Measurements from ENCODE around the gene PCGF5.

The PCGF5 gene

GRCh38 chr10:91197127-91197526, 23.3 kb upstream of the PCGF5 start:
- Mint-ChIP-seq H3K36me3 (ENCODE audit: insufficient read depth) (peaks cover 6% of the 10 kb centered on the region), H3K27me3 (no peaks in the 10 kb centered on the region), H3K27ac (peak overlapping the region in 1 of 2 donors; percentile 85), H3K9me3 (no peaks in the 10 kb centered on the region), H3K4me1 (ENCODE audit: low read depth in 2 of 2) (peaks cover 57 to 75% of the 10 kb centered on the region in 2 donors), H3K4me3 (no peak overlapping the region)
- ATAC-seq (replicated peaks) = no peak
- no peak for DNase-seq

- Mint-ChIP-seq H3K4me3 (peak overlapping the region; percentile 3 to 35), H3K27ac (peak overlapping the region; percentile 85), H3K9me3 (no peaks in the 10 kb centered on the region), H3K27me3 (no peaks in the 10 kb centered on the region), H3K36me3 (ENCODE audit: insufficient read depth) (peaks cover 6% of the 10 kb centered on the region), H3K4me1 (ENCODE audit: low read depth in 2 of 2) (peaks cover 58 to 71% of the 10 kb centered on the region in 2 donors)
- DNase-seq (no peak), ATAC-seq (replicated peaks) (peak; percentile 59)
These were observed 21.7 kb upstream of the PCGF5 start for GRCh38 chr10:91198781-91199180.

DNA sequence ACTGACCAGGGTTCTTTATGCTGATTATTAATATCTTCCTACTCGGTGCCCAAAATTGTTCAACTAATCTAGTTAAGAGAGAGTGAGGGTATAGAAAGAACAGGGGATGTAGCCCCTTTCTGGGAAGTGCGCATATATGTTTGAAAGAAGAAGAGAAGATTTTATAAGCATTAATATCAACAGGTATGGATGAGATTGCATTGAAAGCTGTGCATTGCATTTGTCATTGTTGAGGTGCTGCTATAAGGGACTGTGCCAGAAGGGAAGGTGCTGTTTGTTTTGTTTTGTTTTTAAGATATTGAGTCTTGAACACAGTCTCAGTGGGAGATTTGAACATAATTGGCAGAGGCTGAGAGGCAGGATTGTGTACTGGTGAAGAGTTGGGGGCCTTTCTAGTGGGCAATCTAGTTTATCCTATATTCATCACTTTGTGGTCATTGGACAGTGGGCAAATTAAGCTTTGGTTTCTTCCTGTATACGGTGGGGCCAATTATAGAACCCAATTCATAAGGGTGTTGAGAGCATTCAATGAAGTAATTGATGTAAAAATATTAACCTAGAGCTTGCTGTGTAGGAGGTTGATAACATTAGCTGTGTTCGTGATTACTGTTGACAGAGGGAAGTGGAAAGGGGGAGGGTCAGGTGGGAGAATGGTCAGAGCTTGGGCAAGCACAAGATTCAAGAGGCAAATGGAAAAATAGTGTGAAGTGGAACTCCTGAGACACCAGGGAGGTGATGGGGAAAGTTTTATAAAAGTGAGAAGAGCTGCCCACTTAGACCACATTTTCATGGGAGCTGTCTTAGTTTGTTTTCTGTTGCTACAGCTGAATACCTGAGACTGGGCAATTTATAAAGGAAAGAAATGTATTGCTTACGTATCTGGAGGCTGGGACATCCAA, 19.9 kb upstream of the PCGF5 start:
- H3K4me1 Mint-ChIP-seq (ENCODE audit: low read depth in 2 of 2) = peaks cover 53 to 69% of the 10 kb centered on the region in 2 donors
- DNase-seq (no peak), ATAC-seq (replicated peaks) (no peak)
- H3K4me3 Mint-ChIP-seq = peak overlapping the region; percentile 35 to 43
- no peaks in the 10 kb centered on the region for H3K27me3 Mint-ChIP-seq
- peaks cover 6% of the 10 kb centered on the region for H3K36me3 Mint-ChIP-seq (ENCODE audit: insufficient read depth)
- no peaks in the 10 kb centered on the region for H3K9me3 Mint-ChIP-seq
- peak overlapping the region; percentile 73 to 85 for H3K27ac Mint-ChIP-seq

DNA sequence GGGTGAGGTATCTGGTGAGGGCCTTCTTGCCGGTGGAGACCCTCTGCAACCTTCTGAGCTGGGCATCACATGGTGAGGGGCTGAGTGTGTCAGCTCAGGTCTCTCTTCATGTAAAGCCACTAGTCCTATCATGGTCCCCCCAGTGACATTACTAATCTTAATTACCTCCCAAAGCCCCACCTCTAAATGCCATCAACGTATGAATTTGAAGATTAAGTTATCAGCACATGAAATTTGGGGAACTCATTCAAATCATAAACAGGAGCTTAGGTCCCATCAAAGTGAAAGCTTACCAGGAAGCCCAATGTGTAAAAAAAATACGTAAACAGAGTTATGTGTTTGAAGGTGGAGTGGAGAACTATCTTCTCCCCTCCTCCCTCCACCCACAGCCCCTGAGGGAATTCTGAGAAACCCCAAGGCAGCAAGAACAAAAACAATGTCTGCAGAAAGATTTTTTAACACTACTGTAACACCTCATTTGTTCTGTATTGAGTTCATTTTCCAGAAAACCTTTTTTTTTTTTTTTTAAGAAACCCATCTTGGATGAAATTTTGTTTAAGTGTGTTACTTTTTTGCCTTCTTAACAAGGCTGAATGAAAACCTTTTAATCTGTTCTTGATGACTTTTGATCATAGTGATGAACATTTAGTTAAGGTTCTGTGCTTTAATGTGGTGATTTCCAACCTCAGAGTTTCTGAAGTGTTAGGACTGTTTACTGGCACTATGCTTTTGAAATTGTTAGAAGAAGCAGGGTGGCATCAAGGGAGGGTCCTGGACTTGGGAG, 19.1 kb upstream of the PCGF5 start:
- Mint-ChIP-seq H3K4me3 (peak overlapping the region; percentile 35 to 43), H3K27me3 (no peaks in the 10 kb centered on the region), H3K27ac (peak overlapping the region; percentile 73 to 85), H3K9me3 (no peaks in the 10 kb centered on the region), H3K36me3 (ENCODE audit: insufficient read depth) (peaks cover 12% of the 10 kb centered on the region), H3K4me1 (ENCODE audit: low read depth in 2 of 2) (peaks cover 58 to 72% of the 10 kb centered on the region in 2 donors)
- DNase-seq (no peak), ATAC-seq (replicated peaks) (peak; percentile 65)

- Mint-ChIP-seq H3K36me3 (ENCODE audit: insufficient read depth) (peaks cover 8% of the 10 kb centered on the region), H3K27me3 (no peaks in the 10 kb centered on the region), H3K27ac (peak overlapping the region in 1 of 2 donors; percentile 66), H3K4me3 (peak overlapping the region in 1 of 2 donors; percentile 32), H3K4me1 (ENCODE audit: low read depth in 2 of 2) (peaks cover 48 to 53% of the 10 kb centered on the region in 2 donors), H3K9me3 (no peaks in the 10 kb centered on the region)
- ATAC-seq (replicated peaks) (peak; percentile 54), DNase-seq (no peak)
These were observed 14.0 kb upstream of the PCGF5 start for GRCh38 chr10:91206427-91206826.

GRCh38 chr10:91206837-91207474, 13.5 kb upstream of the PCGF5 start:
- H3K4me1 Mint-ChIP-seq (ENCODE audit: low read depth in 2 of 2) = peaks cover 48 to 56% of the 10 kb centered on the region in 2 donors
- H3K27me3 Mint-ChIP-seq = no peaks in the 10 kb centered on the region
- H3K4me3 Mint-ChIP-seq = peak overlapping the region in 1 of 2 donors; percentile 32
- H3K36me3 Mint-ChIP-seq (ENCODE audit: insufficient read depth) = peaks cover 8% of the 10 kb centered on the region
- ATAC-seq (replicated peaks) (peak; percentile 9), DNase-seq (no peak)
- H3K27ac Mint-ChIP-seq = peak overlapping the region in 1 of 2 donors; percentile 66
- H3K9me3 Mint-ChIP-seq = no peaks in the 10 kb centered on the region

GRCh38 chr10:91208642-91209041, 11.8 kb upstream of the PCGF5 start:
- peak overlapping the region; percentile 54 to 82 for H3K27ac Mint-ChIP-seq
- no peak overlapping the region for H3K4me3 Mint-ChIP-seq
- H3K4me1 Mint-ChIP-seq (ENCODE audit: low read depth in 2 of 2) = peaks cover 41 to 50% of the 10 kb centered on the region in 2 donors
- H3K36me3 Mint-ChIP-seq (ENCODE audit: insufficient read depth) = peaks cover 8% of the 10 kb centered on the region
- H3K27me3 Mint-ChIP-seq = no peaks in the 10 kb centered on the region
- no peak for ATAC-seq (replicated peaks)
- no peaks in the 10 kb centered on the region for H3K9me3 Mint-ChIP-seq
- DNase-seq = no peak

DNA sequence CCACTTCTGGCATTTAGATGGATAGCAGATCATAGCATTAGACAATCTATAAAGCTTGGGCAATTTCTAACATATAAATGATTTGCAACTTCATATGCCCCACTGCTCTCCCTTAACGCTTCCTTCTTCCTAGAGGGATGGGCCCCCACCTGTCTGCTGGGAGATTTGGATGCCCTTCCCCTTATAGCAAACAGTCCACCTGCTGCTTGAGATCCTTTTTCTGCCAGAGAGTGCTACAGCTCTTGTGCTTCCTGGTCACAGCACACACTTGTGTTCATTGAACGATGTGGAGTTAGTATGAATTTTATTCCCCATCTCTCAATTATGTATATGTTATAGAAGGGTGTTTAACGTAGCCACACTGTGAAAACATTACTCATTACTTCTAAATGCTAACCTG, 10.4 kb upstream of the PCGF5 start:
- no peaks in the 10 kb centered on the region for H3K27me3 Mint-ChIP-seq
- no peak for DNase-seq
- H3K27ac Mint-ChIP-seq = peak overlapping the region in 1 of 2 donors; percentile 71
- H3K4me1 Mint-ChIP-seq (ENCODE audit: low read depth in 2 of 2) = peaks cover 43 to 53% of the 10 kb centered on the region in 2 donors
- H3K9me3 Mint-ChIP-seq = no peaks in the 10 kb centered on the region
- no peak for ATAC-seq (replicated peaks)
- no peak overlapping the region for H3K4me3 Mint-ChIP-seq
- H3K36me3 Mint-ChIP-seq (ENCODE audit: insufficient read depth) = peaks cover 8% of the 10 kb centered on the region

DNA sequence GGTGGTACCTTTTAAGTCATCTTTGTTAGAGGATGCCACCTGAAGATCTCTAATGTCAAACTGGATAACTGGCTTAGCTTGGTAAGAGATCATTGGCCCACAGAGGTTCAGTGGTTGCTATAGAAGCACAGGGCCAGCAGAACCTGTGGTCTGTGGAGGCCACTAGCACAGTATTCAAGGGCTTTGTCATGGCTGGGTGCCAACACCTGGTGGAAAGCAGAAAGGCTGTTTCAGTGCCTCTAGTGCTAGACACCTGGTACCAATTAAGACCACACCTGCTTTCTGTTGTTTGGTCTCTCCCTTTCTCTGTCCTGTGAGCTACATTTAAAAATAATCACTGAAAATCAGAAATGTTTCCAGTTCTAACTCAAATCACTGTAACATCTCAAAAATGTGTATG, 10.0 kb upstream of the PCGF5 start:
- peaks cover 40 to 49% of the 10 kb centered on the region in 2 donors for H3K4me1 Mint-ChIP-seq (ENCODE audit: low read depth in 2 of 2)
- H3K9me3 Mint-ChIP-seq = no peaks in the 10 kb centered on the region
- peak in 1 of 3 experiments; percentile 35 for DNase-seq
- peaks cover 8% of the 10 kb centered on the region for H3K36me3 Mint-ChIP-seq (ENCODE audit: insufficient read depth)
- H3K4me3 Mint-ChIP-seq = no peak overlapping the region
- H3K27ac Mint-ChIP-seq = peak overlapping the region in 1 of 2 donors; percentile 71
- ATAC-seq (replicated peaks) = peak; percentile 78
- no peaks in the 10 kb centered on the region for H3K27me3 Mint-ChIP-seq

- Mint-ChIP-seq H3K4me1 (ENCODE audit: low read depth in 2 of 2) (peaks cover 39 to 50% of the 10 kb centered on the region in 2 donors), H3K36me3 (ENCODE audit: insufficient read depth) (no peaks in the 10 kb centered on the region), H3K27ac (no peak overlapping the region), H3K27me3 (no peaks in the 10 kb centered on the region), H3K4me3 (no peak overlapping the region), H3K9me3 (no peaks in the 10 kb centered on the region)
- DNase-seq = no peak
- no peak for ATAC-seq (replicated peaks)
These were observed 8.8 kb upstream of the PCGF5 start for GRCh38 chr10:91211675-91212074.

- Mint-ChIP-seq H3K27me3 (no peaks in the 10 kb centered on the region), H3K4me3 (no peak overlapping the region), H3K4me1 (ENCODE audit: low read depth in 2 of 2) (peaks cover 28 to 39% of the 10 kb centered on the region in 2 donors), H3K9me3 (no peaks in the 10 kb centered on the region), H3K36me3 (ENCODE audit: insufficient read depth) (no peaks in the 10 kb centered on the region), H3K27ac (no peak overlapping the region)
- no peak for ATAC-seq (replicated peaks)
- no peak for DNase-seq
These were observed 5.6 kb upstream of the PCGF5 start for GRCh38 chr10:91214911-91215310.

DNA sequence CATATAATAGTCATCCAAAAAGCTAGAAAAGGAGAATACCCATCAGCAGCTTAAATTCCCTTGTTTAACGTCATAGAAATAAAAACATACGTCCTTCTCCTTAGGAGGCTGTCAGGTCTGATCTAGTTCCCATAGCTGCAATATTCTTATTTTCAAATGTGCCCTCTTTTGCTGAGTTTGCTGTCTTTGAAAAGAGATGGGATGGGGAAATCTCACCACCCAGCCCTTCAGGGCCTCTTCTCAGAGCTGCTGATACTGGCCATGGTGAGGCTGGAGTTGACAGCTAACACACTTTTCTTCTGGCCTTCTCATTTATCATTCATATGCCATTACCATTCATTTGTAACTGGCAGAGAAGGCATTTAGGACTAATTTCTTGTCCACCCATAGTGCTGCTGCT, 5.1 kb upstream of the PCGF5 start:
- H3K27ac Mint-ChIP-seq = peak overlapping the region in 1 of 2 donors; percentile 20
- H3K27me3 Mint-ChIP-seq = no peaks in the 10 kb centered on the region
- no peaks in the 10 kb centered on the region for H3K36me3 Mint-ChIP-seq (ENCODE audit: insufficient read depth)
- peaks cover 23 to 37% of the 10 kb centered on the region in 2 donors for H3K4me1 Mint-ChIP-seq (ENCODE audit: low read depth in 2 of 2)
- ATAC-seq (replicated peaks) = no peak
- DNase-seq = no peak
- H3K4me3 Mint-ChIP-seq = no peak overlapping the region
- H3K9me3 Mint-ChIP-seq = no peaks in the 10 kb centered on the region
